HG03175 (cell line): ENCODE data around the gene BNC1.
"Not testable (repeated sequence)": the region's sequence is repeated elsewhere in the genome, so short reads cannot be mapped to it uniquely, and the experiment has no call there.

ENCODE experiments used
- ATAC-seq: cut with Tn5 transposase; IDR thresholded peaks from one replicate; pipeline ENCODE4 v1.9.1; 2021; ENCODE audit warnings: mild to moderate bottlenecking, moderate library complexity; ENCODE audit not compliant: unreplicated experiment

BNC1 gene

GRCh38 chr15:83299462-83299861, 15.0 kb upstream of the BNC1 start:
- no peak for ATAC-seq

- no peak for ATAC-seq
These were observed 11.0 kb upstream of the BNC1 start for GRCh38 chr15:83295417-83295816.

- no peak for ATAC-seq
These were observed 8.7 kb upstream of the BNC1 start for GRCh38 chr15:83293201-83293600.

GRCh38 chr15:83292317-83292716, 7.9 kb upstream of the BNC1 start:
- no peak for ATAC-seq

- no peak for ATAC-seq
These were observed 5.8 kb upstream of the BNC1 start for GRCh38 chr15:83290236-83290635.

- no peak for ATAC-seq
These were observed 4.7 kb upstream of the BNC1 start for GRCh38 chr15:83289160-83289559.

- ATAC-seq = no peak
These were observed 3.9 kb upstream of the BNC1 start for GRCh38 chr15:83288381-83288801.

GRCh38 chr15:83287541-83288027, 3.1 kb upstream of the BNC1 start:
- ATAC-seq = no peak

GRCh38 chr15:83285979-83286553, 1.6 kb upstream of the BNC1 start:
- ATAC-seq = no peak

- no peak for ATAC-seq
These were observed 967 bp upstream of the BNC1 start for GRCh38 chr15:83285284-83285978.

- ATAC-seq = no peak
These were observed 478 bp downstream of the BNC1 start for GRCh38 chr15:83283813-83284558.

GRCh38 chr15:83283138-83283812, 1.2 kb downstream of the BNC1 start:
- no peak for ATAC-seq

- no peak for ATAC-seq
These were observed 1.7 kb downstream of the BNC1 start for GRCh38 chr15:83282776-83283137.

GRCh38 chr15:83282141-83282540, 2.3 kb downstream of the BNC1 start:
- ATAC-seq = no peak

- no peak for ATAC-seq
These were observed 6.3 kb downstream of the BNC1 start for GRCh38 chr15:83278191-83278590.

- ATAC-seq = no peak
These were observed 7.8 kb downstream of the BNC1 start for GRCh38 chr15:83276661-83277060.

- no peak for ATAC-seq
These were observed 9.1 kb downstream of the BNC1 start for GRCh38 chr15:83275412-83275811.

- ATAC-seq = no peak
These were observed 14.3 kb downstream of the BNC1 start for GRCh38 chr15:83270176-83270575.

- no peak for ATAC-seq
These were observed 16.3 kb downstream of the BNC1 start for GRCh38 chr15:83268147-83268546.

- no peak for ATAC-seq
These were observed 21.7 kb downstream of the BNC1 start for GRCh38 chr15:83262594-83263315.

- ATAC-seq = not testable (repeated sequence)
These were observed 22.3 kb downstream of the BNC1 start for GRCh38 chr15:83262181-83262580.
